H7 (cell line): Measurements from ENCODE around the gene PIGQ. TPM values are rescaled to one million over a fixed set of nuclear protein-coding genes. Genes with fewer than 3 reads are reported as not detected.
A peak's percentile ranks its signal among the peaks of the same experiment; 100 is the strongest.

ENCODE experiments used
- DNase-seq: peaks from one replicate; pipeline ENCODE4 v3.0.0; 2012
- H3K27me3 ChIP-seq: 2 replicates; pipeline ENCODE4 v1.6.0; 2011; ENCODE audit warnings: mild to moderate bottlenecking, low read length; ENCODE audit not compliant: control insufficient read depth, insufficient read depth
- H3K36me3 ChIP-seq: replicated peaks from 2 replicates; pipeline ENCODE4 v1.5.1; 2011; ENCODE audit warnings: low read length; ENCODE audit not compliant: control insufficient read depth, insufficient read depth
- H3K4me3 ChIP-seq: 2 replicates; pipeline ENCODE4 v1.5.1; 2011; ENCODE audit warnings: low read depth, mild to moderate bottlenecking, control low read depth, low read length, moderate library complexity; ENCODE audit not compliant: insufficient read depth
- total RNA-seq: library from RNA; depleted of rRNA; stranded (reverse); fragments of >200 nt; shearing (Covaris generic); gene quantifications from 2 replicates; pipeline ENCODE4 v1.2.3, GENCODE V29; 2014

Gene PIGQ
- total RNA-seq, 1 experiment from 2014 or later, result 44.6 TPM

DNA sequence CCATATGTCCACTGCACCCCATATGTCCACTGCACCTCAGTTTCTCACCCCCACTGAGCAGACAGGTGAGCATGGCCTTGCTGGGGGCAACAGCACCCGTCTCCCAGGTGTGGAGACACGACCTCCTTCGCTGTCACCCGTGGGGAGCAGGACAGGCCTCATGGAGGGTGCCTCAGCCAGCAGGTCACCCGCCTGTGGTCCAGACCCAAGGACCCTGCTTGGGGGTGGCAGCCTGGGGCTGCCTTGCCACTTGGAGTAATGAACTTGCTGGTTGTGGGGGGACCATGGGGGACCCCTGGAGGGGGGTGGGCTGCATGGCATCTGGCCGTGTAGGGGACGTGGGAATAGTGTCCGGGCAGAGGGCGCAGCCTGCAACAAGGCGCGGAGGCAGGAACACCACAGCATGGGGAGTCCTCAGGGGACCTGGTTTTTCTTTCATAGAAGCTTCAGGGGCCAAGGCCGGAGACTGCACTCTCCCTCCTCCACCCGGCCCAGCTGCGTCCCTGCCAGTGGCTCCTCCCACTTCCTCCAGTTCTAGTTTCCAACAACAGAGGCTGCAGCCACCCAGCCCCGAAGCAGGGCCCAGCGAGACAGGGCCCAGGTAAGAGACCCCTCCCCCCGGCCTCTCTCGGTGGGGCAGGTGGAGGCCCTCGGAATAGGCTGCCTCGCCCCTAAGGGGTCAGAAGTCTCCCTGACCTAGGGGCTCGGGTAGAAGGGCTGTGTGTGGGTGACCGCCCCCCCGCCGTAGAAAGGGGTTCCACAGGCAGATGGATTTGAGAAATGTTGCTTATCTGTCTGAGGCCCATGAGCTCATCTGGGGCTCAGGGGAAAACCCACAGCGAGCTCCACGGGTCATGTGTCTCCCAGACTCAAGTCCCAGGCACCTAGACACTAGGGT lies 3.0 kb upstream of the PIGQ start, which contains the start of gene NHLRC4:
NHLRC4 (plus strand) TSS at position 531 of the 898 bp plus-strand sequence. CDS start 1,043 bp downstream, outside the sequence.
- H3K27me3 ChIP-seq, result no peaks in the 10 kb centered on the region; the same call in 1 of the 2 replicates
- peak; percentile 96 for DNase-seq
- no peak within 1 kb of the TSS for H3K4me3 ChIP-seq
- H3K36me3 ChIP-seq, result no peaks in the 10 kb centered on the region

- H3K36me3 ChIP-seq, result no peaks in the 10 kb centered on the region
- DNase-seq, result peak; percentile 74
- no peaks in the 10 kb centered on the region for H3K27me3 ChIP-seq
- H3K4me3 ChIP-seq, result no peak overlapping the region
Observed at GRCh38 chr16:567373-568256, 2.2 kb upstream of the PIGQ start.

DNA sequence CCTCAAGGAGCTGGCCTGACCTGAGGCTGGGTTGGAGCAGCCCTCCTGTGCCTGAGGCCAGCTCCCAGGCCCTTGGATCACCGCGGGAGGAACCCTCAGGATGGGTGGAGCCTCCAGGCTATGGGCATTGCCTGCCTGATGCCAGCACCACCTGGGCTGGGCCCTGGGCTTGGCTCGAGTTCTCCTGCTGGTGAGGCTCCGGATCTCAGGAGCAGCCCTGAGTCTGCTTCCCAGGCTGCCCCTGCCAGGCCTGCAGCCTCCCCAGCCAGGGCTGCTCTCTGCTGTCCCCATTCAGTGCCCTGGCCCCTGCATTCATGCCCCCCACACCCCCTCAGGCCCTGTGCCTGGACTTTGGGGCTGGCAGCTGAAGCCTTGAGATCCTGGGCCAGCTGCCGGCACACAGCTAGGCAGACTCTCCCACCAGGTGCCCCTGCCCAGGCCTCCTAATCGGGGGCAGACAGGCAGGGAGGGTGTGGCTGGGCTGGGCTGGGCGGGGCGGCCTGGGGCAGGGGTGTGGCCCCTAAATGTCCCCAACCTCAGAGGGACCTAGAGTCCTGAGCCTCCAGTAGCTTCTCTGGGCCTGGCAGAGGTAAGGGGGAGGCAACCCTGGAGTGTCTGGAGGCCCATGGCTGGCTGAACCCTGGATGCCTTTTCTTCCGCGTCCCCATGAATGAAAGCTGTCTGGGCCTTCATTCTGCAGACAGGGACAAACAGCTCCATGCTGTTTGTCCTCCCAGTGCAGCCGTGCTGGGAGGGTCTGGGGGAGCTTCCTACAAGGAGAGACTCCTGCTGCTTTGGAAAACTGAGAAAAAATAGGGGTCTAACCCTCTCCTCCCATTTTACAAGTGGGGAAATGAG lies 1.1 kb upstream of the PIGQ start:
- peak; percentile 72 for DNase-seq
- H3K4me3 ChIP-seq, result peak overlapping the region; percentile 70; the same call in 1 of the 2 replicates
- H3K36me3 ChIP-seq, result no peaks in the 10 kb centered on the region
- H3K27me3 ChIP-seq, result no peaks in the 10 kb centered on the region

DNA sequence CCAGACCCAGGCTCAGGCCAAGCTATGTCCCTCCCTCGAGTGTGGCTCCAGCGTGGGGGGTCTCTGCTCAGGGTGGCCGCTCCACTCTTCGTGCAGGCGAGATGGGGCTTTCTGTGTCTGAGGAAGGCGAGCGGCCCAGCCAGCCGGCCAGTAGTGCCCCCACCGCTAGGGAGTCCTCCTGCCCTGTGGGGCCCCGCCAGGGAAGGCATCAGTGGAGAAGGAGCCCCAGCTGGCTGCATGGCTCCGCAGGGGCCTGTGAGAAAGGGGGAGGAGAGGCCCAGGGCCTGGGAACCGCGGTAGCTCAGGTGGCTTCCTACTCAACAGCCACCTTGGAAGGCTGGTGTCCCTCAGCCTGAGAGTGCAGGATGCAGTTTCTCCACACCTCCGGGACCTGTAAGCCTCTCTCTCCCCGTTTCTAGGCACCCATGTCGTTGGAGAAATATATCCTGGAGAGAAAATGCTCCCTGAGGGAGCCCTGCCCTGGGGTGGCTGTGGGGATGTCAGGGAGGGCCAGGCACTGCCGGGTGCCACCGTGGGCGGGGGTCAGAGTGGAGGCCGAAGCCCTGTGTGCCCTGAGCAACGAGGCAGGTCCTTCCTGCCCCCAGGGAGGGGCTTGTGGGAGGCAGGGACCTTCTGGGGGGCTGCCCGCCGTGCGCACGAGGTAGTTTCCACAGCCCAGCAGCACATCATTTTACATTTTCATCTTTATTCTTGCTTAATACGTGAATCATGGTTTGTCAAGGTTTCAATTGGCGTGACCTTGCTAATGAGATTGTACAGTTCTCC lies 3.3 kb downstream of the PIGQ start:
- Histone ChIP-seq H3K36me3 (peaks cover 3% of the 10 kb centered on the region; the same call in 1 of the 2 replicates), H3K27me3 (no peaks in the 10 kb centered on the region), H3K4me3 (no peak overlapping the region)
- DNase-seq, result no peak

- peaks cover 3% of the 10 kb centered on the region; the same call in 1 of the 2 replicates for H3K36me3 ChIP-seq
- no peak overlapping the region for H3K4me3 ChIP-seq
- DNase-seq, result no peak
- H3K27me3 ChIP-seq, result no peaks in the 10 kb centered on the region
Observed at GRCh38 chr16:574021-574760, 4.4 kb downstream of the PIGQ start.

- Histone ChIP-seq H3K36me3 (peaks cover 3% of the 10 kb centered on the region; the same call in 1 of the 2 replicates), H3K27me3 (no peaks in the 10 kb centered on the region), H3K4me3 (no peak overlapping the region)
- no peak for DNase-seq
Observed at GRCh38 chr16:575354-576196, 5.8 kb downstream of the PIGQ start.

GRCh38 chr16:576197-576822 lies 6.5 kb downstream of the PIGQ start:
- no peaks in the 10 kb centered on the region for H3K27me3 ChIP-seq
- no peak overlapping the region for H3K4me3 ChIP-seq
- H3K36me3 ChIP-seq, result peaks cover 3% of the 10 kb centered on the region; the same call in 1 of the 2 replicates
- no peak for DNase-seq

GRCh38 chr16:576823-577201 lies 7.0 kb downstream of the PIGQ start:
- Histone ChIP-seq H3K4me3 (no peak overlapping the region), H3K27me3 (no peaks in the 10 kb centered on the region), H3K36me3 (peaks cover 3% of the 10 kb centered on the region; the same call in 1 of the 2 replicates)
- peak; percentile 91 for DNase-seq

DNA sequence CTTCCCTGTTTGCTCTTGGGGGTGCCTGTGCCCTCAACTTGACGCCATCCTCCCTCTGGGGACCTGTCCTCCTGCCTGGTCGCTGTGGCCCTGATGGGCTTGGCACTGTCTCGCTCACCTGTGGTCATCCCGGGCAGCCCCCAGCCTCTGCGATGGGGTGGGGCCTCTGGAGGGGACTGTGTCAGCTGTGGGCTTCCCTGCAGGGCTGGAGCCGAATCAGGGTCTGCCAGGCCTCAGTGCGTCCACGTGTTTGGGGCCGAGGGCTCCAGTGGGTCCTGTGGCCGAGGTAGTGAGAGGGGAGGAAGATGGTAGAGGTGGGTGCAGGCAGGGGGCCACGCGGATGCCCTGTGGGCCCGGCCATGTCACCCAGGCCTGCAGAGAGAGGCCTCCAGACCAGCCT lies 8.0 kb downstream of the PIGQ start:
- Histone ChIP-seq H3K36me3 (peaks cover 3% of the 10 kb centered on the region; the same call in 1 of the 2 replicates), H3K27me3 (no peaks in the 10 kb centered on the region), H3K4me3 (no peak overlapping the region)
- no peak for DNase-seq

DNA sequence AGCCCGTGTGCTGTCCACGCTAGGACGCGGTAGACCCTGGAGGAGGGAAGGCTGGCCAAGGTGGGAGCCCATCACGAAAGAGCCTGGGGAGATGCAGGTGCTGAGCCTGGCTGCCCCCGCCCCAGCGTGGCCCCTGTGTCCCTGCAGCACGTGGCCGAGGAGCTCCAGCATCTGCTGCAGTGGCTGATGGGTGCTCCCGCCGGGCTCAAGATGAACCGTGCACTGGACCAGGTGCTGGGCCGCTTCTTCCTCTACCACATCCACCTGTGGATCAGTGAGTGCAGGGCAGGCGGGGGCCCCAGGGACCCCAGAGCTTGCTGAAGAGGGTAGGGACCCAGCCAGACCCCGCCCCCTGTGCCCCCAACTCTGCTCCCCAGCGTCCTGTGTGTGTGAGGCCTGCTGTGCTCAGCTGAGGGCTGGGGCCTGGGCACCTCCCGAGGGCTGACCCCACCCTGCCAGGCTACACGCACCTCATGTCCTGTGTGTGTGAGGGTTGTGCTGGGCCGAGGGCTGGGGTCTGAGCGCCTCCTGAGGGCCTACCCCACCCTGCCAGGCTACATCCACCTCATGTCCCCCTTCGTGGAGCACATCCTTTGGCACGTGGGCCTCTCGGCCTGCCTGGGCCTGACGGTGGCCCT lies 8.6 kb downstream of the PIGQ start:
- H3K27me3 ChIP-seq, result no peaks in the 10 kb centered on the region
- H3K4me3 ChIP-seq, result no peak overlapping the region
- DNase-seq, result no peak
- H3K36me3 ChIP-seq, result peaks cover 3% of the 10 kb centered on the region; the same call in 1 of the 2 replicates

DNA sequence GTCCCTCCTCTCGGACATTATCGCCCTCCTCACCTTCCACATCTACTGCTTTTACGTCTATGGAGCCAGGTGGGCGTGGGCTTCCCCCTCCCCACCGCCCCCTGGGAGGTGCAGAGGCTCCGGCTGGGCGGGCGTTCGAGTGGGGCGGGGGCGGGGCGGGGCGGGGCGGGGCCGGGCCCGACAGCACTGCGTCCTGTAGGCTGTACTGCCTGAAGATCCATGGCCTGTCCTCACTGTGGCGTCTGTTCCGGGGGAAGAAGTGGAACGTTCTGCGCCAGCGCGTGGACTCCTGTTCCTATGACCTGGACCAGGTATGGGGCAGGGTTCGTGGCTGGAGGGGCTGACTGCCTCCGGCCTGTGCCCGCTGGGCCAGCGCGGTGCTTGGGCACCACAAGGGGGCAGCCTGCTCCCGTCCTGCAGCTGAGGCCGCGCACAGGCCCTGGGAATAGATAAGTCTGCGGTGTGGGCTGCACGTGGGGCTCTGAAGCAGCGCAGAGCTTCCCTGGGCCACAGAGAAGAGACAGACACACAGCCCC lies 9.2 kb downstream of the PIGQ start:
- Histone ChIP-seq H3K4me3 (peak overlapping the region; percentile 40; the same call in 1 of the 2 replicates), H3K36me3 (peaks cover 3% of the 10 kb centered on the region; the same call in 1 of the 2 replicates), H3K27me3 (no peaks in the 10 kb centered on the region)
- peak; percentile 96 for DNase-seq
